NOMO-1 treated with dmso at 0.1 percent for 144 hours (cell line): Measurements from ENCODE around the gene OVCH2.

Experiments used
- DNase-seq: peaks from one replicate; lab custom pipeline; 2025; ENCODE audit not compliant: unreplicated experiment; lab: John Stamatoyannopoulos, UW

OVCH2 gene

DNA sequence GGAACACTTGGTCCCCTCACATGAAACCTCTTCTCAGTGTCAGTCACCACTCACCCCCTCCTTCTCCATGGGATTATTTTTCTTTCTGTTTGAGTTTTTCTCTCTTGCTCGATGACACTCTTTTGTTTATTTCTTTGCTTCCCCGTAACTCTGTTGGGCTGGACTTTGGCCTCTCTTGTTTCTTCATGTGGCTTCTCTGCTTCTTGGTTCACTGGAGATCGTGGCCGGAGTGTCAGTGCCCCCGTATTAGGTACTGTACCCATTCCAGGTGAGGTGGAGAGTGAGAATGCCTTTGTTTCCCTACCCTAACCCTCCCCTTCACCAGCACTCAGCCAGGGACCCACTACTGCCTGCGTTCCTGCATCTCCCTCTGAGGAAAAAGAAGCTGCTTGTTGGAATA, 65.5 kb downstream of the OVCH2 start:
- DNase-seq: no peak

DNA sequence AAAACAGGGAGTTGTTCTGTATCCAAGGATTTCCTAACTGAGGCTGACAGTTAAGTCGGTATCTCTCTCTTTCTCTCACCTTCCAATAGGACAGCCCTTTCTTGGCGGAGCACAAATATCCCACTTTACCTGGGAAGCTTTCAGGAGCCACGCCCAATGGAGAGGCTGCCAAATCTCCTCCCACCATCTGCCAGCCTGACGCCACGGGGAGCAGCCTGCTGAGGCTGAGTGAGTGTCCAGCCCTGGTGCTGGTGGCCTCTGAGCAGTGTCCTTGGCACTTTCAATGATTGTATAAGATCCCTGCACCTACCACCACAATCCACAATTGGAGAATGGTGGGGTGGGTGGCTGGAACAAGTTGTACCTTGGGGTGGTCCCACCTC, 66.6 kb downstream of the OVCH2 start:
- DNase-seq: no peak
